H9 (cell line): ENCODE results near the gene TPGS1. TPM values are rescaled to one million over a fixed set of nuclear protein-coding genes. Genes with fewer than 3 reads are reported as not detected.

Experiments
- DNase-seq: peaks from one replicate; pipeline ENCODE4 v3.0.0-alpha.2; 2017
- H2AFZ ChIP-seq: one replicate; pipeline ENCODE4 v1.6.1; 2013; ENCODE audit warnings: mild to moderate bottlenecking, low read length, control low read depth, moderate library complexity
- H2AK5ac ChIP-seq: 2 replicates; pipeline ENCODE4 v1.6.1; 2013; ENCODE audit warnings: low read length, control low read depth, mixed read lengths; ENCODE audit not compliant: insufficient read length
- H2BK120ac ChIP-seq: one replicate; pipeline ENCODE4 v1.6.1; 2013; ENCODE audit warnings: low read depth, mild to moderate bottlenecking, low read length, control low read depth, inconsistent platforms; ENCODE audit not compliant: poor library complexity, severe bottlenecking
- H2BK12ac ChIP-seq: 2 replicates; pipeline ENCODE4 v1.6.1; 2013; ENCODE audit warnings: low read length, control low read depth, mixed read lengths, low read depth; ENCODE audit not compliant: insufficient read length
- H2BK15ac ChIP-seq: 2 replicates; pipeline ENCODE4 v1.6.1; 2013; ENCODE audit warnings: low read depth, low read length, control low read depth
- H2BK20ac ChIP-seq: one replicate; pipeline ENCODE4 v1.6.1; 2013; ENCODE audit warnings: low read depth, mild to moderate bottlenecking, low read length, control low read depth, inconsistent platforms; ENCODE audit not compliant: poor library complexity, severe bottlenecking
- H2BK5ac ChIP-seq: 2 replicates; pipeline ENCODE4 v1.6.1; 2013; ENCODE audit warnings: low read length, control low read depth, mixed read lengths; ENCODE audit not compliant: insufficient read length
- H3K14ac ChIP-seq: 2 replicates; pipeline ENCODE4 v1.6.1; 2013; ENCODE audit warnings: low read length, control low read depth; ENCODE audit not compliant: insufficient read depth
- H3K18ac ChIP-seq: 2 replicates; pipeline ENCODE4 v1.6.1; 2013; ENCODE audit warnings: low read depth, mild to moderate bottlenecking, mixed read lengths, low read length, control low read depth; ENCODE audit not compliant: insufficient read length
- H3K23ac ChIP-seq: 2 replicates; pipeline ENCODE4 v1.6.1; 2013; ENCODE audit warnings: low read length, control low read depth, mixed read lengths, low read depth; ENCODE audit not compliant: insufficient read length
- H3K23me2 ChIP-seq: 2 replicates; pipeline ENCODE4 v1.6.1; 2013; ENCODE audit warnings: low read depth, mild to moderate bottlenecking, mixed read lengths, low read length, control low read depth; ENCODE audit not compliant: insufficient read length, poor library complexity, severe bottlenecking
- H3K27ac ChIP-seq: 2 replicates; pipeline ENCODE4 v1.5.1; 2013; ENCODE audit warnings: low read length, control low read depth, mixed read lengths, low read depth; ENCODE audit not compliant: insufficient read length
- H3K27me3 ChIP-seq: 2 replicates; pipeline ENCODE4 v1.6.1; 2013; ENCODE audit warnings: low read length, control low read depth, inconsistent platforms; ENCODE audit not compliant: insufficient read depth
- H3K4ac ChIP-seq: 2 replicates; pipeline ENCODE4 v1.6.1; 2013; ENCODE audit warnings: low read depth, mild to moderate bottlenecking, control low read depth, inconsistent platforms, low read length, moderate library complexity
- H3K4me1 ChIP-seq: 2 replicates; pipeline ENCODE4 v1.6.1; 2013; ENCODE audit warnings: low read length, control low read depth, inconsistent platforms; ENCODE audit not compliant: insufficient read depth
- H3K4me2 ChIP-seq: 2 replicates; pipeline ENCODE4 v1.6.1; 2013; ENCODE audit warnings: low read length, control low read depth, mixed read lengths; ENCODE audit not compliant: insufficient read length, insufficient read depth
- H3K56ac ChIP-seq: 2 replicates; pipeline ENCODE4 v1.6.1; 2013; ENCODE audit warnings: low read depth, mild to moderate bottlenecking, mixed read lengths, low read length, control low read depth; ENCODE audit not compliant: insufficient read length
- H3K79me1 ChIP-seq: 2 replicates; pipeline ENCODE4 v1.6.1; 2013; ENCODE audit warnings: low read depth, mild to moderate bottlenecking, moderate library complexity, low read length, control low read depth, inconsistent platforms; ENCODE audit not compliant: insufficient read depth, poor library complexity, severe bottlenecking
- H3K79me2 ChIP-seq: 2 replicates; pipeline ENCODE4 v1.6.1; 2013; ENCODE audit warnings: low read length, control low read depth, inconsistent platforms; ENCODE audit not compliant: insufficient read depth
- H3K9ac ChIP-seq: 2 replicates; pipeline ENCODE4 v1.6.1; 2013; ENCODE audit warnings: low read length, control low read depth, mixed read lengths; ENCODE audit not compliant: insufficient read length; ENCODE audit errors: extremely low read depth
- H3K9me3 ChIP-seq: one replicate; pipeline ENCODE4 v1.6.1; 2013; ENCODE audit warnings: low read depth, low read length, inconsistent platforms; ENCODE audit not compliant: control insufficient read depth
- H3T11ph ChIP-seq: one replicate; pipeline ENCODE4 v1.6.1; 2013; ENCODE audit warnings: mild to moderate bottlenecking, low read length, control low read depth, inconsistent platforms
- H4K20me1 ChIP-seq: one replicate; pipeline ENCODE4 v1.6.1; 2013; ENCODE audit not compliant: control insufficient read depth, insufficient read length, insufficient read depth
- H4K5ac ChIP-seq: 2 replicates; pipeline ENCODE4 v1.6.1; 2013; ENCODE audit warnings: low read depth, mild to moderate bottlenecking, mixed read lengths, low read length, control low read depth; ENCODE audit not compliant: insufficient read length
- H4K8ac ChIP-seq: replicated peaks from 2 replicates; pipeline ENCODE4 v1.6.1; 2013; ENCODE audit warnings: low read length, control low read depth, mixed read lengths, low read depth; ENCODE audit not compliant: insufficient read length
- H4K91ac ChIP-seq: 2 replicates; pipeline ENCODE4 v1.6.1; 2013; ENCODE audit warnings: low read depth, mild to moderate bottlenecking, moderate library complexity, mixed read lengths, low read length, control low read depth; ENCODE audit not compliant: insufficient read length
- H3K27ac Mint-ChIP-seq, 3 experiments: 2 replicates in 2 of 3; 3 replicates in 1 of 3; pipeline ENCODE4 v1.8.0; 2020 to 2021; ENCODE audit warnings: mixed read lengths in 3 of 3, mild to moderate bottlenecking in 1 of 3, moderate library complexity in 1 of 3
- H3K27me3 Mint-ChIP-seq: 2 replicates; pipeline ENCODE4 v1.8.0; 2021; ENCODE audit warnings: low read depth, mild to moderate bottlenecking, moderate library complexity, mixed read lengths
- H3K36me3 Mint-ChIP-seq, 3 experiments: 2 replicates in 2 of 3; 3 replicates in 1 of 3; pipeline ENCODE4 v1.8.0; 2020 to 2021; ENCODE audit warnings: low read depth in 3 of 3, mixed read lengths in 3 of 3; ENCODE audit not compliant: insufficient read depth in 1 of 3
- H3K4me1 Mint-ChIP-seq, 2 experiments: 2 replicates each; pipeline ENCODE4 v1.8.0; 2020; ENCODE audit warnings: mixed read lengths in 2 of 2
- H3K4me3 Mint-ChIP-seq, 2 experiments: 2 replicates in 1 of 2; 3 replicates in 1 of 2; pipeline ENCODE4 v1.8.0; 2020 to 2021; ENCODE audit warnings: mild to moderate bottlenecking in 2 of 2, mixed read lengths in 2 of 2, moderate library complexity in 1 of 2
- H3K9me3 Mint-ChIP-seq, 2 experiments: 2 replicates in 1 of 2; 3 replicates in 1 of 2; pipeline ENCODE4 v1.8.0; 2020; ENCODE audit warnings: mild to moderate bottlenecking in 2 of 2, mixed read lengths in 2 of 2, moderate library complexity in 1 of 2
- CTCF ChIP-seq: fragments of 200-600 bp; sonication (generic); conservative IDR thresholded peaks from 3 replicates; pipeline ENCODE4 v1.8.0; 2021; ENCODE audit warnings: antibody characterized with exemption, mild to moderate bottlenecking
- WGBS: extraction: QIAGEN DNeasy Blood & Tissue Kit; methylation state at CpG from one replicate; pipeline ENCODE4 v1.1.7; 2013; ENCODE audit warnings: missing lambda C conversion rate, low lambda C conversion rate, mixed read lengths; ENCODE audit not compliant: insufficient read length; ENCODE audit errors: extremely low coverage; 5-methylcytosine and 5-hydroxymethylcytosine counted together
- long read RNA-seq: library from polyadenylated mRNA; unstranded; transcript quantifications from one replicate; pipeline ENCODE4 v2.0.0, GENCODE V29; 2020
- total RNA-seq: library from RNA; stranded (reverse); gene quantifications from 2 replicates; pipeline ENCODE4 v1.2.1, GENCODE V29; 2021

The TPGS1 gene
- total RNA-seq: 7.4 and 8.1 TPM in 2 replicates
- long read RNA-seq, partial matches to known transcripts: 0 of 2 reads
- long read RNA-seq, other reads (novel, unspliced or antisense): 1 of 2 reads

GRCh38 chr19:507286-508203 lies at the start of gene TPGS1:
Gene TPGS1, plus strand, starts transcription at chr19:507497. Its CDS starts 10 bp downstream, at chr19:507507.
- peak within 1 kb of the TSS; percentile 66 for H2BK5ac ChIP-seq
- H2BK15ac ChIP-seq: no peak within 1 kb of the TSS
- Mint-ChIP-seq H3K4me3 (peak within 1 kb of the TSS; percentile 74 to 94), H3K36me3 (peaks cover 10 to 16% (median 10%) of the 10 kb centered on the region in 3 experiments; a peak in 6 of 7 replicates), H3K9me3 (peaks cover 5 to 7% of the 10 kb centered on the region in 2 experiments; a peak in 3 of 5 replicates), H3K4me1 (peaks cover 21 to 25% of the 10 kb centered on the region in 2 experiments), H3K27ac (peak within 1 kb of the TSS; percentile 99 to 100 (median 100)), H3K27me3 (peaks cover 13% of the 10 kb centered on the region)
- peak; percentile 84 for DNase-seq
- no peak within 1 kb of the TSS for H2BK120ac ChIP-seq
- H3K27ac ChIP-seq: peak within 1 kb of the TSS; percentile 56
- H3K27me3 ChIP-seq: no peaks in the 10 kb centered on the region
- no peak within 1 kb of the TSS for H2AFZ ChIP-seq
- peaks cover 2% of the 10 kb centered on the region for H4K20me1 ChIP-seq
- no peak within 1 kb of the TSS for H2AK5ac ChIP-seq
- peaks cover 8% of the 10 kb centered on the region for H3K23me2 ChIP-seq
- peak within 1 kb of the TSS; percentile 17 for H4K5ac ChIP-seq
- no peak within 1 kb of the TSS for H3K56ac ChIP-seq
- no peaks in the 10 kb centered on the region for H3K79me2 ChIP-seq
- no peak within 1 kb of the TSS for H3K4ac ChIP-seq
- no peak within 1 kb of the TSS for H3T11ph ChIP-seq
- WGBS: no CpG with 5 or more reads among the region's 81 CpGs
- peak within 1 kb of the TSS; percentile 84 for H3K14ac ChIP-seq
- H3K9me3 ChIP-seq: no peaks in the 10 kb centered on the region
- peak within 1 kb of the TSS; percentile 83 for H3K18ac ChIP-seq
- H4K8ac ChIP-seq: no peak within 1 kb of the TSS
- H3K79me1 ChIP-seq: no peaks in the 10 kb centered on the region
- H3K9ac ChIP-seq: peak within 1 kb of the TSS; percentile 56
- no peak within 1 kb of the TSS for H3K23ac ChIP-seq
- no peak for TF ChIP-seq CTCF
- H2BK12ac ChIP-seq: no peak within 1 kb of the TSS
- no peak within 1 kb of the TSS for H2BK20ac ChIP-seq
- peak within 1 kb of the TSS; percentile 80 for H3K4me2 ChIP-seq
- no peaks in the 10 kb centered on the region for H3K4me1 ChIP-seq
- H4K91ac ChIP-seq: no peak within 1 kb of the TSS
